NCI-H2227 (cell line): ENCODE measurements around the gene PJA2.
"Not testable (repeated sequence)": the region's sequence is repeated elsewhere in the genome, so short reads cannot be mapped to it uniquely, and the experiment has no call there.

Source experiments
- DNase-seq: peaks from one replicate; lab custom pipeline; 2025; ENCODE audit not compliant: unreplicated experiment; lab: John Stamatoyannopoulos, UW

PJA2 gene

DNA sequence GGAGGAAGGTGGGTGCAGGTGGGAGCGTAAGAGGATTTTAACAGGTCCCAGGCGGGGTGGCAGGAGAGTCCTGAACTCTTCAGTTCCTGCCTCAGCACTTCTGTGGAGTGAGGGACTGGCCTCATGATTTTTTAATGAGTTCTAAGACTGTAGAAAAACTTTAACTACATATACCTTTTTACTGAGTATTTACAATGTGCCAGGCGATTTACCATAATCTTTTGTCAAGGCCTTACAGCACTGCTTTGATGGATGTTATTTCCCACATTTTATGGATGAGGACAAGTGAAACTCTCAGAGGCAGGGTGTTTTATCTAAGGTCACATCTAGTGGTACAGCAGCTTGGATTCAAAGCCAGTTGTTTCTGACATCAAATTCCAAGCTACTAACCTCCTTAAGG, 99.5 kb downstream of the PJA2 start:
- no peak for DNase-seq

DNA sequence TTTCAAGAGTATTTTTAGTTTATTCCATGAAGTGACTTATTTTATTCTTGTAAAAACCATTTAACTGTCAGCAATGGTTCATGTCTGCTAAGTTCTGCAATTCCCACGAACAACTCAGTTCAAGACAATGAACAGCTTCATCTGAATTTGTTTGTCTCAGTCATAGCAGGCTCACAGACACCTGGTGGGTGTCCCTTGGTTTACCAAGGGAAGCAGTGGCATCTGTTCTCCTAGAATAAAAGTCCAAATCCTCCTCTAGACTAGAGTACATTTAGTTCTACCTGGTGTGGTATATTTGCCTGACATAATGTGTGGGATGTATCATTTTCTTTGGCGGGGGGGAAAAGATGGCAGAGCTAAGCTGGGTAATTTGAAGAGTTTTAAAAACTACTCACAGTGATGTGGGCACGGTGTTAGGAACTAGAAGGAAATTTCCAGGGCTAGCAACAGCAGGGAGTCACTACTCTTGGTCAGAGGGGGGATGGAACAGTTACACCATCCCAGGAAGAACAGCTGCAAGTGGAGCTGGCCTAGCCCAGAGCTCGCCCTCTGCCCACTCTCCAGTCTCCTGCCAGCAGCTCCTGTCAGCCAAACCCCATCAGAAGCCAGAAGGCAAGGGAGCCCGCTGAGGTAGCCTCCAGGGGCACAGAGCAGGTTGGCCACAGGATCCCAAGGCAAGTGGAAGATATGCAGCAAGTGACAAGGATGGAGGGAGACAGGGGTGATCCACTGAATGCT, 100.3 kb downstream of the PJA2 start:
- no peak for DNase-seq

DNA sequence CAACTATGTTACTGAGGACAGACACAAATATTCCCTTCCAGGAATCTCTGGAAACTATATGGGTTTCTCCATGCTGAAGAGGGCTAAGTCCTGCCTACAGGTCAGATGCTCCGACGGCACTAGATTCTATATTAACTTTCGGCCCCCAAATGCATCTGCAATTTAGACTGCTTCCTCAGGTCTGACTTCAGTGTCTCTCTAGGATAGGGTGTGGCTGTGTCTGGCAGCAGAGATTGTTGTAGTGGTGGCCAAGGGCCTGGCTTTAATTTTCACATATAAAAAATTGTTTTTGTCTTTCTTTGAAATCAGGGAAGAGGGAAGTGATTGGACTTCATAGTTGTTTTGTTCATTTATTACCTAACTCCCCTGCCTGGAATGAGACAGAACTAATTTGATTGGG, 101.8 kb downstream of the PJA2 start:
- DNase-seq: no peak

DNA sequence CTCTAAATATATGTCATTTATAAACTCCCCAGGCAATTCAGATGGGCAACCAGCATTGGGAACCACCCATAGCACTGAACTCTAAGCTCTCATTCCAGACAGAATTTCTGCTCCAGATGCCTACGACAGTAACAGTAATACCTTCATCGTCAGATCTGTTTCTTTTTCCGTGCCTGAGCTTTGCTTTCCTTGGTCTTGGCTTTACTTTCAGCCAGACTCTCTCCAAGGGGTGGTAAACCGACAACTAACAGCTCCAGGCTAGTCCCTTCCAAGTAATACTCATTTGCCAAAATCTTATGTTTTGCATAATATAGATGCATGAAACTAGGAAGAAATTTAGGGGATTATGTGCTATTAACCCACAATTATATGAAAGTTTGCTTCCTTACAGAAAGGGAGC, 102.3 kb downstream of the PJA2 start:
- DNase-seq: no peak

DNA sequence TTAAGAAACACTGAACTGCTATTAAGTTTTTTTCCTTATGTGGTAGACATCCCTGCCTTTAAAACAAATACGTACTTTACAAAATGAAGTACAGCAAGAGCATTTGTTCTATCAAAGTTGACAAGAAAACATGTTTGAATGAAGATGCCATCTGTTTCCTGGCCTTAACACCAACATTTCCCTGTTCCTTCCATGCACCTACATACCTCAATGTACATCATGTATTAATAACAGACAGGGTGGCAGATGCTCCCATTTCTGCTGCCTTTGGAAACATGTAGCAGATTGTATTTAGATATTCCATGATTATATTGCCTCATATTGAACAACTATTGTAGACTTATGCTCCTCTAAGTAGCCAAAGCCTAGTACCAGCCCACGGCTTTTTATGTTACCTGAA, 104.4 kb downstream of the PJA2 start:
- DNase-seq: no peak

GRCh38 chr5:109304309-109304708, 105.5 kb downstream of the PJA2 start:
- no peak for DNase-seq

DNA sequence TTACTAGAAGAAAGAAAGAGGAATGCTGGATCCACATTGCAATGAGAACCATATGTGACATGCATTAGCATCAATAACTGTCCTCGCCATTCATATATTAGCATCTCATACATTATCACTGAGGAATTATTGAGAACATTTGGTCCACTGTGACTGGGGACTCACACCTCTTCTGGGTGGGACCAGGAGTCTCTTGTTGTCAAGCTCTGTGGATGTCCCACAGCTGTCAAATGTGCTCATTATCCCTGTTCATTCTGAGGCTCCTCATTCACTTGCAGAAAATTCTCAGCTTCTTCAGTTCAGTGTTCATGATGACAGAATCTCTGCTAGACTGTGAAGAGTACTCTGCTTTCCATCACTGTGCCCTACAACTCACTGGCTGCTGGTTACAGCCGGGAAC, 109.4 kb downstream of the PJA2 start:
- no peak for DNase-seq

DNA sequence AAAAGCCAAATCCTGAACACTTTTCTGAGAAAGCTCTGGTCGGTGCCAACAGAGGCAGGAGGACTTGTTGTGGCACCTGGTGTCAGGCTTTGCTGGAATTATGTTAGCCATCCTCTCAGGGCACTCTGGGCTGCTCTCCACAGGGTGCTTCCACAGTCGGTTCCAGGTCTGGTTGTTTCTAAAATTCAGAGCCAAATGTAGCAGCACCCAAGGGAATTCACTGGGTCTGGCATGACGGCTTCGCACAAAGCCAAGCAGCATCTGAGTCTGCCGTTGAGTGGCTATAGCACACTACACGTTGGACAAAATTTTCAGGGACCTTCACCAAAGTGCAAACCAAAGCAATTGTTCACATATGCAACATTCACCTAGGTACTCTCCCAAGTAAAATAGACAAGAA, 110.2 kb downstream of the PJA2 start:
- DNase-seq: no peak

GRCh38 chr5:109298794-109299193, 111.0 kb downstream of the PJA2 start:
- DNase-seq: no peak

DNA sequence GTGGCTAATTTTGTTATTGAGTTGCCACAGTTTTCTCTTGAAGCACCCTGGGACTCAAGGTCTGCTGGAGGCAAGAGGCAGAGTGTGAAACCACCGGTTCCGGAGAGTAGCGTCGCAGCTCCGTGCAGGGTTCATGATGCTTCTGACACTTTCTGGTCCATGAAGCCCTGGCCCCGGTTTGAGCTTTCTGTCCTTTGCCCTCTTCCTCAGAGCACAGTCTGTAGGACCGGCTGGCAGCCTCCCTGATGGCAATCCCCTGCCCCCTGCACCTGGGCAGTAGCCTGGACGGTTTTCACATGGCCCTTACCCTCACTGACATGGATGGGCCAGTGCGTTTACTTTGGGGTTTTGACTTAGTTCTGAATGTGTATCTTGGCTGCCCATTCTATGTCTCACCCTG, 111.9 kb downstream of the PJA2 start:
- no peak for DNase-seq

DNA sequence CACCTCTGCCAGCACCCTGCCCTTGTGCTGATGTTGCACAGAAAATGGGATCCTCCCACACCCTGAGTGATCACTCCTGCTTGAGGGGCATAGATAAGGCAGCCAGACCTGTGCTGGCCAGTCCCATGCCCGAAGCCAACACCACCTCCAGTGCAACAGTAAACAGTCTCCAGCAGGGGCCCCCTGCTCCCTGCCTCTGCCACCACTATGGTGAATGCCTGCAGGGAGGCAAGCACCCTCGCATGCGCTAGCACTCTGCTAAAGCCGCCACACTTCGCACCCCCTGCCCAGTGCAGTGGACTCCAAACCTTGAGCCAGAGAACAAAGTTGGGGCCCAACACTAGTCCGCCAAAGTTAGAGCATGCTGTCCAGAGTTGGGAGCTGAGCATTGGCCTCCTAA, 118.7 kb downstream of the PJA2 start:
- no peak for DNase-seq

- no peak for DNase-seq
These were observed 119.5 kb downstream of the PJA2 start for GRCh38 chr5:109290231-109290630.

DNA sequence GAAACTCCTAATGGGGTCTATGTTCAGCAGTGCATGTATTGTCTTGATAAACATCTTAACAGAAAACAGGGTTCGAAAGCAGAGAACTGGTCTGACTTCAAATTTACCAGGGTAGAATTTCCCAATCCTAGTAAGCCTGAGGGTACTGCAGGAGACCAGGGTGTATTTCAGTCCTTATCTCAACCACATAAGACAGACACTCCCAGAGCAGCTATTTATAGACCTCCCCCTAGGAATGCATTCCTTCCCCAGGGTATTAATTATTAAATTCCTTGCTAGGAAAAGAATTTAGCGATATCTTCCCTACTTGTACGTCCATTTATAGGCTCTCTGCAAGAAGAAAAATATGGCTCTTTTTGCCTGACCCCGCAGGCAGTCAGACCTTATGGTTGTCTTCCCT, 123.1 kb downstream of the PJA2 start:
- DNase-seq: not testable (repeated sequence)
